Neural crest cell (in vitro differentiated cells): ENCODE results near the gene ADNP2. TPM values are rescaled to one million over a fixed set of nuclear protein-coding genes. Genes with fewer than 3 reads are reported as not detected.

Experiments
- DNase-seq: peaks from one replicate; pipeline ENCODE4 v3.0.0; 2021; ENCODE audit warnings: low read depth, mixed read lengths, low spot score
- H3K27ac Mint-ChIP-seq: one replicate; pipeline ENCODE4 v1.8.0; 2021; ENCODE audit warnings: mild to moderate bottlenecking, mixed read lengths; ENCODE audit not compliant: unreplicated experiment
- H3K27me3 Mint-ChIP-seq: 2 replicates; pipeline ENCODE4 v1.8.0; 2021; ENCODE audit warnings: low read depth, mild to moderate bottlenecking, mixed read lengths
- H3K36me3 Mint-ChIP-seq: 2 replicates; pipeline ENCODE4 v1.8.0; 2021; ENCODE audit warnings: low read depth, mild to moderate bottlenecking, mixed read lengths
- H3K4me1 Mint-ChIP-seq: 2 replicates; pipeline ENCODE4 v1.8.0; 2021; ENCODE audit warnings: mixed read lengths
- H3K4me3 Mint-ChIP-seq: one replicate; pipeline ENCODE4 v1.8.0; 2021; ENCODE audit warnings: mild to moderate bottlenecking, mixed read lengths
- H3K9me3 Mint-ChIP-seq: 2 replicates; pipeline ENCODE4 v1.8.0; 2021; ENCODE audit warnings: mixed read lengths
- total RNA-seq: library from RNA; stranded (reverse); gene quantifications from 2 replicates; pipeline ENCODE4 v1.2.1, GENCODE V29; 2021
- TF ChIP-seq, protein P1 (sequence below): fragments of 200-600 bp; sonication (generic); conservative IDR thresholded peaks from 2 replicates; pipeline ENCODE4 v1.5.0; 2021; ENCODE audit warnings: antibody characterized with exemption, mild to moderate bottlenecking

The ADNP2 gene
- total RNA-seq, 1 donor from 2014 or later = 44.0 TPM

DNA sequence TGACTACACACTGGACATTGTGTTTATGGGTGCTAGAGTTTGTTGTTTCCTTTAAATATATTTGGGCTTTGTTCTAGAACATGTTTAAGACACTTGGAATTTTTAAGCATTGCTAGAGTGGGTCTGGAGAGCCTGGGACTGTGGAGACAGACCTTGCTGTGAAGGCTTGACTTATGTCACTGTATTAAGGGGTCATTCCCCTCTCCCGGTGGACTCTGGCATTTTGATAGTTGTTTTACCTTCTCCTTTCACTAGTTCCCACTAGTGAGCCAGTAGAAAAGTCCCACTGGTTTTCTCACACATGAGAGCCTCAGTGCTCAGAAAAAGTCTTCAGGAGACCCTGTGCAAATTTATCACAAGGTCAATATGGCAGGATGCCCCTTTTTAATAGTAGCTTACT lies 18.6 kb downstream of the ADNP2 start:
- Mint-ChIP-seq H3K27ac (no peak overlapping the region), H3K4me1 (peaks cover 19% of the 10 kb centered on the region), H3K9me3 (peaks cover 6% of the 10 kb centered on the region), H3K36me3 (peaks cover 35% of the 10 kb centered on the region), H3K27me3 (no peaks in the 10 kb centered on the region), H3K4me3 (no peak overlapping the region)
- no peak for DNase-seq
- TF ChIP-seq, protein P1, sequence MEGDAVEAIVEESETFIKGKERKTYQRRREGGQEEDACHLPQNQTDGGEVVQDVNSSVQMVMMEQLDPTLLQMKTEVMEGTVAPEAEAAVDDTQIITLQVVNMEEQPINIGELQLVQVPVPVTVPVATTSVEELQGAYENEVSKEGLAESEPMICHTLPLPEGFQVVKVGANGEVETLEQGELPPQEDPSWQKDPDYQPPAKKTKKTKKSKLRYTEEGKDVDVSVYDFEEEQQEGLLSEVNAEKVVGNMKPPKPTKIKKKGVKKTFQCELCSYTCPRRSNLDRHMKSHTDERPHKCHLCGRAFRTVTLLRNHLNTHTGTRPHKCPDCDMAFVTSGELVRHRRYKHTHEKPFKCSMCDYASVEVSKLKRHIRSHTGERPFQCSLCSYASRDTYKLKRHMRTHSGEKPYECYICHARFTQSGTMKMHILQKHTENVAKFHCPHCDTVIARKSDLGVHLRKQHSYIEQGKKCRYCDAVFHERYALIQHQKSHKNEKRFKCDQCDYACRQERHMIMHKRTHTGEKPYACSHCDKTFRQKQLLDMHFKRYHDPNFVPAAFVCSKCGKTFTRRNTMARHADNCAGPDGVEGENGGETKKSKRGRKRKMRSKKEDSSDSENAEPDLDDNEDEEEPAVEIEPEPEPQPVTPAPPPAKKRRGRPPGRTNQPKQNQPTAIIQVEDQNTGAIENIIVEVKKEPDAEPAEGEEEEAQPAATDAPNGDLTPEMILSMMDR = no peak

DNA sequence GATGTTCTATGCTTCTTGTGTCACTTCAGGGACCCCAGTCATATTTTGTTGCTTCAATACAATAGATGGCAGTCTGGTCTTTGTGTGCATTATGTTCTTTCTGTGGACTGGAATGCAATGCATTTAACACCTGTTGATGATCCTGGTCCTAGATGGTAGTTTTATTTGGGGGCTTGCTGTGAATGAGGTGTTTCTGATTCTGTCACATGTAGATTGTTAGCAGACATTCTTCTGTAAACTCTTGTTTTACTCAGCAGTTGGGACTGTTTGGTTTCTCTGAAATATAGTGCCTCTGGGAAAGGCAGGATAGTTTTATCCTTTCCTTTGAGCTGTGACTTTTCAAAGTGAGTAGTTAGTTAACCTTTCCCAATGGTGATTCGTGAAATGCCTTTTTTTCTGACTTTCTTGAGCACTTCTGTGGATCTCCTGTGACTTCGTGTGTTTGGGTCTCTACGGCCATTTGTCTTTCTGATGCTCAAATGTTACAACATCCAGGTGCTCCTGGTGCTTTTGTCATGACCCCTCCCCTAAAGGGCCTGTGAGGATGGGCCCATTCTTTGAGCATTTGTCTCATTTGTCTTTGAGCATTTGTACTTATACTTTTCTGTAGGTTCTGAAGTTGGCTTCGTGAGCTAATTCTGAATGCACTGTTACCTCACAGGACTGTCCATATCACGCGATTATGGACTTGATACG lies 20.8 kb downstream of the ADNP2 start:
- Mint-ChIP-seq H3K36me3 (peaks cover 31% of the 10 kb centered on the region), H3K4me3 (no peak overlapping the region), H3K27ac (no peak overlapping the region)

DNA sequence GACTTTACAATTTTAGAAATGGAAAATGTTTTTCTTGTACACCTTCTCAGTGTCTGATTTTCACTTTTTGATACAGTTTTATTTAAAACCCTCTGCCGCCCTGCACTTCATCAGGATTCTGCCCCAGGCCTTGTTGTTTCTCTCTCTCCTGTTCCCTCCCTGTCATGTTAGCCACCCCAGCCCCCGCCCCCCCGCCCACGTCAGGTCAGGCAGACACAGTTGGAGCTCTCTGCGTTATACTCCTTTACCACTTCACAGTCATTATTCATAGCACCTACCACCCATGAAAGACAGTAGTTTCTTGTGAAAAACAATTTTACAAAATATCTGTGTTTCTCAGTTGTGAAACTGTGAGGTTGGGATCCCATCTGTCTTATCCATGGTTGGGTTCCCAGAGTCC lies 21.5 kb downstream of the ADNP2 start:
- no peak for DNase-seq
- H3K27ac Mint-ChIP-seq = no peak overlapping the region
- peaks cover 32% of the 10 kb centered on the region for H3K36me3 Mint-ChIP-seq
- no peak overlapping the region for H3K4me3 Mint-ChIP-seq
- no peaks in the 10 kb centered on the region for H3K27me3 Mint-ChIP-seq
- H3K4me1 Mint-ChIP-seq = peaks cover 19% of the 10 kb centered on the region
- peaks cover 6% of the 10 kb centered on the region for H3K9me3 Mint-ChIP-seq
- TF ChIP-seq, protein P1 = no peak

More for the DNA sequence above, 20.8 kb downstream of the ADNP2 start:
- H3K27me3 Mint-ChIP-seq = no peaks in the 10 kb centered on the region
- TF ChIP-seq, protein P1 = no peak
- no peak for DNase-seq
- peaks cover 6% of the 10 kb centered on the region for H3K9me3 Mint-ChIP-seq
- H3K4me1 Mint-ChIP-seq = peaks cover 19% of the 10 kb centered on the region

DNA sequence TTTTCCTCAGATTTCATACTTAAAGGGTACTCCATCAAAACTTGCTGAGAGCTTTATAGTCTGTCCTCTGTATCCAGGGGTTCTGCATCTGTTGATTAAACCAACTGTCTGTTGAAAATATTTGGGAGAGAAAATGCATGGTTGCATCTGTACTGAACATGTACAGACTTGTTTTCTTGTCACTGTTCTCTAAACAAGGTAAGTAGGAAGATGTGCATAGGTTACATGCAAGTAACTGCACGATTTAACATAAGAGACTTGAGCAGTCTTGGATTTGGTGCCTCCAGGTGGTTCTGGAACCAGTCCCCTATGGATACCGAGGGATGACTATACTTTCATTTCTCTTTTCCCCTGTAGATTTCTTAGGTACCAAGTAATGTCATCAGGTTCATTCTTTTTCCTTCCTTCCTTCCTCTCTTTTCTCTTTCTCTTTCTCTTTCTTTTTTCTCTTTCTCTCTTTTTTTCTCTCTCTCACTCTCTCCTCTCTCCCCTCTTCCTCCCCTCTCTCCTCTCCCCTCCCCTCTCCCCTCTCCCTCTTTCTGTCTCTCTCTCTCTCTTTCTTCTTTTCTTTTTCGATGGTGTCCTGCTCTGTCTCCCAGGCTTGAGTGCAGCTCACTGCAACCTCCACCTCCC lies 23.2 kb downstream of the ADNP2 start:
- H3K4me3 Mint-ChIP-seq = no peak overlapping the region
- peaks cover 18% of the 10 kb centered on the region for H3K4me1 Mint-ChIP-seq
- H3K36me3 Mint-ChIP-seq = peaks cover 25% of the 10 kb centered on the region
- H3K27me3 Mint-ChIP-seq = no peaks in the 10 kb centered on the region
- no peak for DNase-seq
- H3K9me3 Mint-ChIP-seq = peaks cover 2% of the 10 kb centered on the region
- TF ChIP-seq, protein P1 = no peak
- H3K27ac Mint-ChIP-seq = no peak overlapping the region

DNA sequence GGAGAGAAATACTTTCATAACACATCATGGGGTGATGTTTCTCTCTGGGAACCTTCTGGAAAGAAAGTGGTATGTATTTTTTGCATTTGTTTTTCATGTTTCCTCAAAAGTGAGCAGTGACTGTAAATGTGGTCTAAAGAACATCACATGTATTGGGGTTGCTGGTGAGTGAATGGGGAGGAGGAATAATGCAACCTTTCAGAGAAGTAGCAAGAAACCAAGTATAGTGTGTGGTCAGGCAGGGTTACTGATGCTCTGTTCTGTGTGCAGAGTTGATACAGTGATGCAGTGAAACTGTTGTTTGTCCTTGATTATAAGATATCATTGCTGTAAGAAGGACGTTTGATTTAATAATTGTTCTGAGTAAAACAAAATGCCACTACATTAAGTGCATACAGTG lies 24.1 kb downstream of the ADNP2 start:
- peaks cover 19% of the 10 kb centered on the region for H3K36me3 Mint-ChIP-seq
- no peak overlapping the region for H3K27ac Mint-ChIP-seq
- peaks cover 16% of the 10 kb centered on the region for H3K4me1 Mint-ChIP-seq
- TF ChIP-seq, protein P1 = no peak
- no peaks in the 10 kb centered on the region for H3K9me3 Mint-ChIP-seq
- no peak for DNase-seq
- H3K27me3 Mint-ChIP-seq = no peaks in the 10 kb centered on the region
- no peak overlapping the region for H3K4me3 Mint-ChIP-seq
